Effector CD4-positive, alpha-beta T cell (primary cell): ENCODE measurements around the gene AADACL3.

ENCODE experiments used
- DNase-seq: peaks from one replicate; pipeline ENCODE4 v3.0.0-alpha.2; 2020

AADACL3 gene

GRCh38 chr1:12770620-12771019 is 54.7 kb downstream of the AADACL3 start:
- no peak for DNase-seq

- no peak for DNase-seq
These were observed 55.3 kb downstream of the AADACL3 start for GRCh38 chr1:12771186-12771585.

GRCh38 chr1:12772520-12772919 is 56.6 kb downstream of the AADACL3 start:
- DNase-seq = no peak

GRCh38 chr1:12773438-12773837 is 57.5 kb downstream of the AADACL3 start, which contains the start of gene PRAMEF12:
TSS of gene PRAMEF12 (plus strand) at chr1:12773738. CDS start at chr1:12774868, 1,130 bp downstream.
- no peak for DNase-seq

GRCh38 chr1:12774801-12775345 is 59.0 kb downstream of the AADACL3 start:
- DNase-seq = no peak

GRCh38 chr1:12775443-12775842 is 59.5 kb downstream of the AADACL3 start:
- DNase-seq = no peak

- no peak for DNase-seq
These were observed 61.1 kb downstream of the AADACL3 start for GRCh38 chr1:12776801-12777557.
